Erythroblast (primary cell): ENCODE measurements around the gene PLOD1.

Experiments
- GATA1 ChIP-seq: IDR thresholded peaks from 2 replicates; pipeline ENCODE4 v1.6.1; 2011; ENCODE audit warnings: low read depth, mild to moderate bottlenecking, control low read depth, low read length, moderate library complexity
- POLR2A ChIP-seq: IDR thresholded peaks from 2 replicates; pipeline ENCODE4 v1.6.1; 2011; ENCODE audit warnings: mild to moderate bottlenecking, low read length

DNA sequence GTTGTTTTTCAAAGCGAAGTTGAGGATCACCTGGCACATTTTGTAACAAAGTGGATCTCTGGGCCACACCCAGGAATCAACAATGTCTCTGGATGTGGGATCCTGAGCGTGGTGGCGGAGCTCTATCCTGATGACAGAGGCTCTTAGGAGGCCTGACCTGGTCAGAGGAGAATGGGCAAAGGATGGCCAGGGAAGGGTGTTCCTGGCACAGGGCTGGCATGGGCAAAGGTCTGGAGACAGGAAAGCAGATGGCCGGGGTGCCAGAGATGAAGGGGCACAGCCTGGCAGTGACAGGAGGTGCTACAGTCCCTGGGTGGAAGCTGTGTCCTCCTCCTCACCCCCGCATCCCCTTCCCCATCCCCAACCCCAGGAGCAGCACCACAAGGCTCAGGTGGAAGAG is 25.8 kb downstream of the PLOD1 start:
- TF ChIP-seq POLR2A (no peak), GATA1 (no peak)
